Measurements from ENCODE around the gene HSPE1. TPM values are rescaled to one million over a fixed set of nuclear protein-coding genes. Genes with fewer than 3 reads are reported as not detected.

HSPE1 gene
- total and polyA plus RNA-seq, 2 donors from 2014 or later: 78.1 to 427 TPM

- FAIRE-seq (no peak), DNase-seq (no peak)
- Histone ChIP-seq H3K4me3 (ENCODE audit: low read length in 3 of 3) (peak overlapping the region; percentile 95 to 100 (median 95)), H3K9me3 (ENCODE audit: control insufficient read depth in 2 of 3, insufficient read depth in 1 of 3, low read length in 3 of 3) (no peaks in the 10 kb centered on the region), H3K27me3 (ENCODE audit: control insufficient read depth, insufficient read depth, low read length) (no peaks in the 10 kb centered on the region), H3K4me1 (ENCODE audit: control insufficient read depth in 2 of 3, insufficient read depth in 2 of 3, low read depth in 1 of 3, low read length in 3 of 3) (peaks cover 0 to 16% (median 13%) of the 10 kb centered on the region in 3 donors), H3K9ac (ENCODE audit: low read length in 3 of 3) (peak overlapping the region; percentile 68 to 94 (median 92)), H3K27ac (ENCODE audit: low read depth in 2 of 2, low read length in 2 of 2) (peak overlapping the region; percentile 90 to 100), H3K36me3 (ENCODE audit: control insufficient read depth in 2 of 3, insufficient read depth in 3 of 3, low read length in 3 of 3) (no peaks in the 10 kb centered on the region)
- intact Hi-C loops (cut with DNase I): no loop called here
- no peak for TF ChIP-seq CTCF (IDR thresholded peaks at IDR 0.05; ENCODE audit: borderline replicate concordance, extremely low read depth, insufficient read depth)
These were observed 47.4 kb upstream of the HSPE1 start for GRCh38 chr2:197452754-197453122.

GRCh38 chr2:197453123-197453913, 46.9 kb upstream of the HSPE1 start, which contains the start of gene COQ10B:
Gene COQ10B, plus strand, starts transcription at chr2:197453552. Its CDS starts 9 bp downstream, at chr2:197453561.
- intact Hi-C loops (cut with DNase I): no loop called here
- H3K36me3 ChIP-seq (ENCODE audit: control insufficient read depth in 2 of 3, insufficient read depth in 3 of 3, low read length in 3 of 3): no peaks in the 10 kb centered on the region
- H3K9me3 ChIP-seq (ENCODE audit: control insufficient read depth in 2 of 3, insufficient read depth in 1 of 3, low read length in 3 of 3): no peaks in the 10 kb centered on the region
- peak within 1 kb of the TSS; percentile 97 to 100 (median 97) for H3K4me3 ChIP-seq (ENCODE audit: low read length in 3 of 3)
- peak within 1 kb of the TSS; percentile 100 for H3K27ac ChIP-seq (ENCODE audit: low read depth in 2 of 2, low read length in 2 of 2)
- peak; percentile 21 for TF ChIP-seq CTCF (IDR thresholded peaks at IDR 0.05; ENCODE audit: borderline replicate concordance, extremely low read depth, insufficient read depth)
- H3K4me1 ChIP-seq (ENCODE audit: control insufficient read depth in 2 of 3, insufficient read depth in 2 of 3, low read depth in 1 of 3, low read length in 3 of 3): peaks cover 0 to 16% (median 13%) of the 10 kb centered on the region in 3 donors
- DNase-seq: peak; percentile 99 to 100 (median 100)
- H3K27me3 ChIP-seq (ENCODE audit: control insufficient read depth, insufficient read depth, low read length): no peaks in the 10 kb centered on the region
- H3K9ac ChIP-seq (ENCODE audit: low read length in 3 of 3): peak within 1 kb of the TSS; percentile 94 to 100 (median 100)
- peak; percentile 91 for FAIRE-seq

- Histone ChIP-seq H3K4me1 (ENCODE audit: control insufficient read depth in 2 of 3, insufficient read depth in 2 of 3, low read depth in 1 of 3, low read length in 3 of 3) (peaks cover 0 to 16% (median 13%) of the 10 kb centered on the region in 3 donors), H3K9ac (ENCODE audit: low read length in 3 of 3) (peak overlapping the region; percentile 91 to 100 (median 100)), H3K36me3 (ENCODE audit: control insufficient read depth in 2 of 3, insufficient read depth in 3 of 3, low read length in 3 of 3) (no peaks in the 10 kb centered on the region), H3K27ac (ENCODE audit: low read depth in 2 of 2, low read length in 2 of 2) (peak overlapping the region; percentile 100), H3K9me3 (ENCODE audit: control insufficient read depth in 2 of 3, insufficient read depth in 1 of 3, low read length in 3 of 3) (no peaks in the 10 kb centered on the region), H3K27me3 (ENCODE audit: control insufficient read depth, insufficient read depth, low read length) (no peaks in the 10 kb centered on the region), H3K4me3 (ENCODE audit: low read length in 3 of 3) (peak overlapping the region; percentile 97 to 100 (median 97))
- TF ChIP-seq CTCF (IDR thresholded peaks at IDR 0.05; ENCODE audit: borderline replicate concordance, extremely low read depth, insufficient read depth): no peak
- peak in 2 of 5 donors; percentile 73 to 92 for DNase-seq
- no peak for FAIRE-seq
- intact Hi-C loops (cut with DNase I): no loop called here
These were observed 46.2 kb upstream of the HSPE1 start for GRCh38 chr2:197453914-197454398.
